ENCODE results near the gene FOXL2.
"Not testable (repeated sequence)": the region's sequence is repeated elsewhere in the genome, so short reads cannot be mapped to it uniquely, and the experiment has no call there.

FOXL2 gene

DNA sequence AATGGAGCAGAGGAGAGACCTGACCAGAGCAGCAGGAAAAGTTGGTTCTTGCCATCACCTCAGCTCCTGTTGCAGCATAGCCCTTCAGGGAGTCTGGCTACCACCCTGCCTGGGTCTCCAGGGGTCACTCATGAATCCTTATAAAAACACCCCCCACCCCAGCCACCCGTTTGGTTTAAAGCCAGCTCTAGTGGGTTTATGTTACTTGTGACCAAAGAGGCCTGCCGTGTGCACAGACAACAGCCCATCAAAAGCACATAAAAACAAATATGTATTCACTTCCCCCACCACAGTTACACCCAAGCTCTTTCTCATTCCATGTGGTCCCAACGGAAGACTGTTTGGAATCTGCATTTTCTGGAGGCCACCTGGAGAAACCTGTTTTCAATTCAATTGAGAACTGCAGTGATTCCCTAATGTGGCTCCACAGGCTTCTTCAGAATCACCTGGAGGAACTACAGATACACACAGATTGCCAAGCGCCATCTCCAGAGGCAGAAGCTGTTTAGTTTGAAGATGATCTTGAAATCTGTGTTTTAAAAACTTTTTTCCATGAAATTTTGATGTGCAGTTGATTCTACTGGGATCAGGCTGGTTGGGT, 13.8 kb downstream of the FOXL2 start:
- DNase-seq (ENCODE audit: low read depth): no peak

DNA sequence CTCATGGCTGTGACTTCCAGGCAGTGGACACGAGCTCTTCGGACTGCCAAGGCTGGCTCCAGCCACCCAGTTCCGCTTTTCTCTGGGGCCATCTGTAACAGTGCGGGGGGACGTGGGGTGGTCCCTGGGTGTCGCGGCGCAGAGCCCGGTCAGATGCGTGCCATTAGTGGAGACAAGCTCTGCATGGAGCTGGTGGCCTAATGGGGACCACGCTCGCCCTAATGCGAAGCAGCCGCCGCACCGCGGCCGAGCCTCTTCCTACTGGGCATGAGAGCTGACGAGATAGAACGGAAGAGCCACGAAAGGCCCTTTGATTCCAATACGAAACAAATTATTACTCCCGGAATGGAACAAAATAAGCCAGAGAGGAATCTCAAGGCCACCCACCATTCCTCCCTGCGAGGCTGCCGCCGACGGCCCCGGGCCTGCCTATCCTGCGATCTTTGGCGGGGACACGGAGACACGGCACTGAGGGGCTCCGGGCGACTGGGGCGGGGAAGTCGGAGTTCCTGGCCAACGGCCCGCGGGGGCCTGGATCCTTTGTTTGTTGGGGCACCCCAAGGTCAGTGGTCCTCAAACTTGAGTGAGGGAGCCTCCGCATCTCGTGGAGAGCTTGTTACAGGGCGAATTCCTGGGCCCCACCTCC, 18.1 kb downstream of the FOXL2 start:
- no peak for DNase-seq (ENCODE audit: low read depth)

GRCh38 chr3:138923531-138923994, 23.4 kb downstream of the FOXL2 start:
- DNase-seq (ENCODE audit: low read depth): peak; percentile 86

DNA sequence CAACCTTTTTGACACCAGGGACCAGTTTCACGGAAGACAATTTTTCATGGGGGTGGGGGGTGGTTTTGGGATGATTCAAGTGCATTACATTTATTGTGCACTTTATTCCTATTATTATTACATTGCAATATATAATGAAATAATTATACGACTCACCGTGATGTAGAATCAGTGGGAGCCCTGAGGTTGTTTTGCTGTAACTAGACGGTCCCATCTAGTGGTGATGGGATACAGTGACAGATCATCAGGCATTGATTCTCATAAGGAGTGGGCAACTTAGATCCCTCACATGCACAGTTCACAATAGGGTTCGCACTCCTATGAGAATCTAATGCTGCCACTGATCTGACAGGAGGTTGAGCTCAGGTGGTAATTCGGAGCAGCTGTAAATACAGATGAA, 24.5 kb downstream of the FOXL2 start:
- not testable (repeated sequence) for DNase-seq (ENCODE audit: low read depth)

GRCh38 chr3:138921316-138922292, 25.3 kb downstream of the FOXL2 start:
- no peak for DNase-seq (ENCODE audit: low read depth)

GRCh38 chr3:138919325-138919724, 27.6 kb downstream of the FOXL2 start:
- DNase-seq (ENCODE audit: low read depth): no peak

DNA sequence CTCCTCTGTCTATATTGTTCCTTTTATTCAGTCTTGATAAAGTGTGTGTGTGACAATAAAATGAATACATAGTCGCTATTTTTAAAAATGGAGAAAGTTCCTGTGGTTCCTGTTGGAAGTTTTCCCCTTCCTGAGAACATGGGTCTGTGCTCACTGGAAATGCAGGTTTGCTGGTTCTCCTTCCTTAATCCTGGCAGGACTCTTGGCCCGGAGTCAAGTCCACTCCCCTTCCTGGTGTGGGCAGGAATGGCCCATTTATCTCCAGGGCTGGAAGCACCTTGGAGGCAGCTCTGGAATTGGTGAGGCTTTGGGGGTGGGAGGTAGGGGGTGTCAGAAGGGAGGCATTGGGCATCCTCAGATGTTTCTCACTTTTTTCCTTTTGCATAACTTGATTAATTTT, 30.1 kb downstream of the FOXL2 start:
- no peak for DNase-seq (ENCODE audit: low read depth)

- DNase-seq (ENCODE audit: low read depth): peak; percentile 75
These were observed 31.1 kb downstream of the FOXL2 start for GRCh38 chr3:138915503-138916498.

GRCh38 chr3:138914870-138915502, 32.0 kb downstream of the FOXL2 start:
- no peak for DNase-seq (ENCODE audit: low read depth)

GRCh38 chr3:138913766-138914165, 33.2 kb downstream of the FOXL2 start:
- DNase-seq (ENCODE audit: low read depth): no peak

- DNase-seq (ENCODE audit: low read depth): no peak
These were observed 34.7 kb downstream of the FOXL2 start for GRCh38 chr3:138912237-138912636.

DNA sequence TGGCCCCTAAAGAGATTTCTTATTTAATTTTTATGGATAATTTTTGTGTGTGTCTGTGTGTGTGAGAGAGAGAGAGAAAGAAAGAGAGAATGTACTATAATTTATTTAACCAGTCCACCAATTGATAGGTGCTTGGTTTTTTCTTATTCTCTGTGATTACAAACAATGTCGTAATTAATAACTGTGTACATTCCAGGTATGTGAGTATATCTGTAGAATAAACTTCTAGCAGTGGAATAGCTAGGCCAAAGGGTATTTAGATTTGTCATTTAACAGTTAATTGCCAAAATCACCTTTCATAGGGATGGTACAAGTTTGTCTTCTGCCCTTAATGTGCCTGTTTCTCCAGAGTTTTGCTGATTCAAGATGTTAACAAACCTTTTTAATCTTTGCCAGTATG, 35.3 kb downstream of the FOXL2 start:
- no peak for DNase-seq (ENCODE audit: low read depth)

DNA sequence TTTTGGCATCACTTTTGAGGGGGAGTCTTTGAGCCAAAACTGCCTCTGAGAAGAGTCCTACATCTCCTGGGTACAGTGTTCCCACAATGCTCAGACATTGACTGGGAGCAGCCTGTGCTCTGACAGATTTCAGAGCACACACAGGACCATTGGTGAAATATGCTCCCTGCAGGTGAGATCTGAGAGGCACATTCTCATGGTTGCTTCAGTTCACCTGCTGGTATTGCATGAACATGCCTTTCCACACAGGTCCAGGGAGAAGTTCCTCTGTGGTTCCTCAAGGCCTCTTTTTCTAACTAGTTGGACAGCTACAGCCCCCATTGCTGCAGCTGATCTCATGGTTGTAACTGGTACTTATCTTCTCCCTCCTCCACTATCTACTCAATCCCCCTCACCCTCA, 37.0 kb downstream of the FOXL2 start:
- DNase-seq (ENCODE audit: low read depth): no peak

DNA sequence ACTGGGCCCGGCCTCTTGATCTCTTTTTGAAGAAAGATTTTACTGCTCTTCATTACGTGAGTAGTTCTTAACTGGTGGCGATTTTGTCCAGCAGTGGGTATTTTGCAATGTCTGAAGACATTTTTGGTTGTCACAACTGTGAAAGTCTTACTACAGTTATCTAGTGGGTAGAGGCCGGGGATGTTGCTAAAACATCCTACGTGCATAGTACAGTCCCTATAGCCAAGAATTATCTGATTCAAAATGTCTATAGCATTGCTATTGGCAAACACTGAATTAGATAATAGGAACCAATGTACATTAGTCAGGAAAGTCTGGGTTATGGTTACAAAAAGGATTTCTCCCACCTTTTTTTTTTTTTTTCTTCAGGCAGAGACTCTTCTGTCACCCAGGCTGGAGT, 38.1 kb downstream of the FOXL2 start:
- DNase-seq (ENCODE audit: low read depth): no peak

GRCh38 chr3:138907539-138907938, 39.4 kb downstream of the FOXL2 start:
- no peak for DNase-seq (ENCODE audit: low read depth)

- no peak for DNase-seq (ENCODE audit: low read depth)
These were observed 44.8 kb downstream of the FOXL2 start for GRCh38 chr3:138902171-138902570.

DNA sequence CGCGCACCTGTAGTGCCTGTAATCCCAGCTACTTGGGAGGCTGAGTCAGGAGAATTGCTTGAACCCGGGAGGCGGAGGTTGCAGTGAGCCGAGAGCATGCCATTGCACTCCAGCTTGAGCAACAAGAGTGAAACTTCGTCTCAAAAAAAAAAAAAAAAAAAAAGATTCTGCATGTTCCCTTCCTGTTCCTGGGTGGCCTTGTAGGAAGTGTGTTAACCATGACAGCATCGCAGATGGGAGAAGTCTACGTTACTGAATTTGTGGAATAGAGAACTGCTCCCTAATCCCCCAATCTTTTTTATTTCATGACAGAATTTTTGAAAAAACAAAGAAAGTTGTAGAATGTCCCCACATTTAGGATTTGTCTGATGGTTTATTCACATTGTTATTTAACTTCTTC, 45.4 kb downstream of the FOXL2 start:
- DNase-seq (ENCODE audit: low read depth): no peak

- no peak for DNase-seq (ENCODE audit: low read depth)
These were observed 47.5 kb downstream of the FOXL2 start for GRCh38 chr3:138899351-138899991.

DNA sequence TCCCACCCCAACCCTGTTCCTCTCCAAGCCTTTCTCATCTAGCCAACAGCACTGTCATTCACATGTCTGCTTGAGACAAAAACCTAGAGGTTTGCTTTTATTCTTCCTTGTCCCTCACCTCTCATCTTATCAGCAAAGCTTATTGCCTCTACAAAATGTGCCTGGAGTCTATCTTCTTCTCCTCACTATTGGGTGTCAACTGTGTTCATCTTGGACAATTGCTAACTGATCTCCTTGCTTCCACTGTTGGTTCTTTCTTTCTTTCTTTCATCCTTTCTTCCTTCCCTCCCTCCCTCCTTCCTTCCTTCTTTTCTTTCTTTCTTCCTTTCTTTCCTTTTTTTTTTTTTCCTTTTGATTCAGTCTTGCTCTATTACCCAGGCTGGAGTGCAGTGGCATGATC, 48.2 kb downstream of the FOXL2 start:
- no peak for DNase-seq (ENCODE audit: low read depth)

- DNase-seq (ENCODE audit: low read depth): no peak
These were observed 48.6 kb downstream of the FOXL2 start for GRCh38 chr3:138898301-138898700.

All from activated T-cell treated with anti-CD3 and anti-CD28 coated beads for 1 hour (primary cell).